Mesodermal cell (in vitro differentiated cells): ENCODE data around the gene PLEKHG4B.
"Not testable (repeated sequence)": the region's sequence is repeated elsewhere in the genome, so short reads cannot be mapped to it uniquely, and the experiment has no call there.

Experiments used
- H3K27ac ChIP-seq: 2 replicates; pipeline ENCODE4 v1.7.0; 2013; ENCODE audit warnings: mild to moderate bottlenecking, low read depth, low read length, moderate library complexity; ENCODE audit not compliant: severe bottlenecking
- H3K36me3 ChIP-seq: 2 replicates; pipeline ENCODE4 v1.7.1; 2013; ENCODE audit warnings: mild to moderate bottlenecking, low read length, moderate library complexity; ENCODE audit not compliant: control insufficient read depth, insufficient read depth
- H3K4me1 ChIP-seq: one replicate; pipeline ENCODE4 v1.7.1; 2013; ENCODE audit warnings: mild to moderate bottlenecking, low read length; ENCODE audit not compliant: insufficient read depth, control insufficient read depth, poor library complexity, severe bottlenecking
- H3K4me3 ChIP-seq: 2 replicates; pipeline ENCODE4 v1.7.0; 2013; ENCODE audit warnings: low read length, control low read depth, mild to moderate bottlenecking; ENCODE audit not compliant: insufficient read depth, poor library complexity, severe bottlenecking; ENCODE audit errors: extremely low read depth
- H3K9me3 ChIP-seq: 2 replicates; pipeline ENCODE4 v1.7.1; 2013; ENCODE audit warnings: mild to moderate bottlenecking, low read length, moderate library complexity; ENCODE audit not compliant: control insufficient read depth
- WGBS, 2 experiments: methylation state at CpG; one replicate each; pipeline ENCODE4 v1.1.5; 2013; ENCODE audit warnings: missing lambda C conversion rate in 2 of 2; ENCODE audit not compliant: insufficient coverage in 2 of 2; 5-methylcytosine and 5-hydroxymethylcytosine counted together

Gene PLEKHG4B

GRCh38 chr5:191036-191948 is 99.3 kb downstream of the PLEKHG4B start, which contains the start of gene LRRC14B:
TSS of gene LRRC14B (plus strand) at chr5:191495. CDS start at chr5:191539, 44 bp downstream.
- Histone ChIP-seq H3K27ac (no peak within 1 kb of the TSS), H3K36me3 (no peaks in the 10 kb centered on the region), H3K4me3 (no peak within 1 kb of the TSS), H3K4me1 (no peaks in the 10 kb centered on the region), H3K9me3 (no peaks in the 10 kb centered on the region)
- WGBS, 2 experiments: 85 to 91% methylated on average over 42 to 56 of the region's 56 CpGs

DNA sequence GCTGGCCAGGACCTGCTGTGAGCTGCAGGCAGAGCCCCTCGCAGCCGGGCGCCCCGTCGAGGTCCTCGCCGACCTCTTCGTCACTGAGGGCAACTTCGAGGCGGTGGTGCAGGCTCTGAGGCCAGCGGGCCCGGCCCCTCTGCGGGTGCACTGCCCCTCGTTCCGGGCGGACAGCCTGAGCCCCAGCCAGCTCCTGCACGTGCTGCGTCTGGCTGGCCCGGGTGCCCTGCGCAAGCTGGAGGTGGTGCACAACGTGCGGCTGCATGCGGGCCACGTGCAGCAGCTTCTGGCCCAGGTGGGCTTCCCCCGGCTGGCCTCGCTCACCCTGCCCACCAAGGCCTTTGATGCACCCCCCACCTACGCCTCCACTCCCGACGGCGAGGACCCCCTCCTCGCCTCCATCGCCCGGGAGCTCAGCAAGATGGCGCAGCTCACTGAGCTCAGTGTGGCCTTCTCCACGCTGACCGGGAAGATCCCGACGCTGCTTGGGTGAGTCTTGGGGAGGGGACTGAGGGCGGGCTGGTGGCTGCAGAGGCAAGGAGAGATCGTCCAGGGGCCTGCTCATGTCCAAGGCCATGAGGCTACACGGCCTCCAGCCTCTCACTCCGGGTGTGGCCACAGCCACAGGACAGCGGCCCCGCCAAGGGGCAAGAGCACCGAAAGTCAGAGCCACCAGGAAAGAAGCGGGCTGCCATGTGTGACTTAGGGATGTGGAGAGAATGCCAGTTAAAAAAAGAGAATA is 100.2 kb downstream of the PLEKHG4B start:
- 89 to 95% methylated on average over 33 to 38 of the region's 46 CpGs for WGBS, 2 experiments
- no peak overlapping the region for H3K4me3 ChIP-seq
- H3K9me3 ChIP-seq: no peaks in the 10 kb centered on the region
- H3K4me1 ChIP-seq: no peaks in the 10 kb centered on the region
- H3K27ac ChIP-seq: no peak overlapping the region
- H3K36me3 ChIP-seq: no peaks in the 10 kb centered on the region

- Histone ChIP-seq H3K4me1 (no peaks in the 10 kb centered on the region), H3K9me3 (no peaks in the 10 kb centered on the region), H3K27ac (no peak overlapping the region), H3K4me3 (no peak overlapping the region), H3K36me3 (no peaks in the 10 kb centered on the region)
- 79 to 80% methylated on average over 8 of the region's 9 CpGs for WGBS, 2 experiments
Measured at GRCh38 chr5:192691-192969, 100.7 kb downstream of the PLEKHG4B start.

- Histone ChIP-seq H3K9me3 (no peaks in the 10 kb centered on the region), H3K36me3 (no peaks in the 10 kb centered on the region), H3K4me1 (no peaks in the 10 kb centered on the region), H3K4me3 (no peak overlapping the region), H3K27ac (no peak overlapping the region)
- 94 to 100% methylated on average over 1 to 11 of the region's 17 CpGs for WGBS, 2 experiments
Measured at GRCh38 chr5:192970-193831, 101.2 kb downstream of the PLEKHG4B start.

DNA sequence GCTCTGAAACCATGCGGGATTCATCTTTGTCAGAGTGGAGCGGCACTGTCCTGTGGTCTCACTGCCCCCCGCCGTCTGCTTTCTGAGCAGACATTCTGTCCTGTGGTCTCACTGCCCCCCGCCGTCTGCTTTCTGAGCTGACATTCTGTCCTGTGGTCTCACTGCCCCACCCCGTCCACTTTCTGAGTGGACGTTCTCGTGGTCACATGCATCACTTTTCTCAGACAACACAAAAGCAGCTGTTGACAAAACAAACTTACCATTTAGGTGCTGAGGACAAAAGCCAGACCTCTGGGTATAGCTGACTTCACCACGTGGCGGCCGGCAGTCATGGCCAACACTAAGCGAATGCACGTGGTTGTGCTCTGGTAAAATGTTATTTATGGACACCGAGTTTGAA is 102.1 kb downstream of the PLEKHG4B start:
- 89 to 94% methylated on average over 5 to 11 of the region's 15 CpGs for WGBS, 2 experiments
- Histone ChIP-seq H3K27ac (no peak overlapping the region), H3K4me1 (no peaks in the 10 kb centered on the region), H3K9me3 (no peaks in the 10 kb centered on the region), H3K36me3 (peaks cover 7% of the 10 kb centered on the region), H3K4me3 (no peak overlapping the region)

- Histone ChIP-seq H3K4me3 (no peak overlapping the region), H3K36me3 (peaks cover 8% of the 10 kb centered on the region), H3K27ac (no peak overlapping the region), H3K4me1 (no peaks in the 10 kb centered on the region), H3K9me3 (no peaks in the 10 kb centered on the region)
- WGBS, 2 experiments: 93 to 94% methylated on average over 33 to 34 of the region's 36 CpGs
Measured at GRCh38 chr5:194603-195209, 102.7 kb downstream of the PLEKHG4B start.

DNA sequence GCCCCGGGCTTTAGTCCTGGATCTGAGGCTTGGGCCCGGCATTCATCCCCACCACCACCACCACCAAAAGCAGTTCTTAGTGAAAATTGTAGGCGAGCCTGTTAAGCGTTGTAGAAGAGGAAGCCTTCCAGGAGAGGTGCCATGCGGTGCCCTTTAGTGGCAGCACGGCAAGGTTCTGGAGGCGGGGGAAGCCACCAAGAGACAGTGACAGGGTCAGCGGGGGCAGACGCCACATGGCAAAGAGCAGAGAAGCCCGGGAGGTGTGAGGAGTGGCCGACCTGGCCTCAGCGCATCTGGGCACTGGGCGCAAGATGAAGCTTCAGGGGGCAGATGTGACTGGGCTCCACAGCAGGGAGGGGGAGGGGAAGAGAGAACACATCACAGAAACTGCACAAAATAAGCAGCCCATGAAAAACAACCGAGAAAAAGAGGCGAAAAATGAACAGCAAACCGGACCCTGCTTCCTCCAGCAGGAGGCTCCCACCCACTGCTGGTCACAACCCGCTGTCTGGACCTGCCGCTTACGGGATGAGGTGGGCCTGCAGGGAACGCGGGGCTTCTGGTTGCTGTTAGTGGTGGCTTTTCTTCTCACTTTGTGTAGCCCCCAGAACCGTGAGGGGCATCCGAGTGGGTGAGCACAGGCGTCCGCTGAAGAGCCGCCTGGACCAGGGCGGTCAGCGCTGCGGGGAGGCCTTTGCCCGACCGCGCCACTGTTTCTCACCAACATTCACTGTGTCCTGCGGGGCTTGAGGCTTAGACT is 103.6 kb downstream of the PLEKHG4B start:
- Histone ChIP-seq H3K27ac (no peak overlapping the region), H3K9me3 (no peaks in the 10 kb centered on the region), H3K4me1 (no peaks in the 10 kb centered on the region), H3K4me3 (no peak overlapping the region), H3K36me3 (peaks cover 8% of the 10 kb centered on the region)
- 83 to 85% methylated on average over 24 to 29 of the region's 33 CpGs for WGBS, 2 experiments

DNA sequence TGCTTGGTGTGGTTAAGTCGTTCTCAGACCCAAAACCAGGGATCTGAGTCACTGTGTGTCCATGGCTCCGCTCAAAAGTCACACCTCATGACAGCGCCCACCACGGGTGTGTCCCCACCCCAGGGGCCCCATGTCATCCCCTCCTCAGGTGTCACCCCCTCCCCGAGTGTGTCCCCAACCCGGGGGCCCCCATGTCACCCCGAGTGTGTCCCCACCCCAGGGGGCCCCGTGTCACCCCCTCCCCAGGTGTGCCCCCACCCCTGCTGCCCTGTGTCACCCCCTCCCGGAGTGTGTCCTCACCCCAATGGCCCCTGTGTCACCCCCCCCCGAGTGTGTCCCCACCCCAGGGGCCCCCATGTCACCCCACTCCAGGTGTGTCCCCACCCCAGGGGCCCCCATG is 104.4 kb downstream of the PLEKHG4B start:
- 85 to 95% methylated on average over 3 to 4 of the region's 10 CpGs for WGBS, 2 experiments
- Histone ChIP-seq H3K4me1 (no peaks in the 10 kb centered on the region), H3K36me3 (peaks cover 8% of the 10 kb centered on the region), H3K27ac (no peak overlapping the region), H3K9me3 (no peaks in the 10 kb centered on the region), H3K4me3 (no peak overlapping the region)

GRCh38 chr5:197031-197430 is 105.1 kb downstream of the PLEKHG4B start:
- WGBS, 2 experiments: 84 to 87% methylated on average over 13 of the region's 18 CpGs

More at GRCh38 chr5:197031-197430, 105.1 kb downstream of the PLEKHG4B start:
- H3K4me1 ChIP-seq, H3K36me3 ChIP-seq, H3K4me3 ChIP-seq, H3K9me3 ChIP-seq, H3K27ac ChIP-seq: not testable (repeated sequence)
